ENCODE results near the gene PHLPP1. TPM values are rescaled to one million over a fixed set of nuclear protein-coding genes. Genes with fewer than 3 reads are reported as not detected.

PHLPP1 gene
- total RNA-seq, 2 experiments from 2014 or later = 6.8 to 7.1 TPM

DNA sequence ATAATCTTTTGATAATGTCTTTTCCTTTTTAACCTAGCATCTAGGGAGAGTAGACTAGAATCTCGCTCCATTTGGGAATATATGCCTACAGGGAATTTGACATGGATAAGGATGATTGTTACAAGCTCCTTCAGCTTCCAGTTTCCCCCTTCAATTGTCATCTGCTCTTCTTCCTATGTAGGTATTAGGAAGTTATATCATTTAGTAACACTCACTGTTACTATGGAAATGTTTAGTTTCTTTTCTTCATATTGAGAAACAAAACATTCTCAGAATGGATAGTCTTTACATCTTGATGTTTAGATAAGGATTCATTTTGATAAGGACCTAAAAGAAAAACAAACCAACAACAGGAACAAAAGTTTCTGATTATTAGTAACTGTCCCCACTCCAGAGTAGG, 127.6 kb downstream of the PHLPP1 start:
- Mint-ChIP-seq H3K27ac (no peak overlapping the region), H3K27me3 (no peaks in the 10 kb centered on the region), H3K4me3 (no peak overlapping the region), H3K4me1 (ENCODE audit: low read depth) (no peaks in the 10 kb centered on the region), H3K36me3 (ENCODE audit: low read depth) (no peaks in the 10 kb centered on the region), H3K9me3 (no peaks in the 10 kb centered on the region)
- TF ChIP-seq, protein P1, sequence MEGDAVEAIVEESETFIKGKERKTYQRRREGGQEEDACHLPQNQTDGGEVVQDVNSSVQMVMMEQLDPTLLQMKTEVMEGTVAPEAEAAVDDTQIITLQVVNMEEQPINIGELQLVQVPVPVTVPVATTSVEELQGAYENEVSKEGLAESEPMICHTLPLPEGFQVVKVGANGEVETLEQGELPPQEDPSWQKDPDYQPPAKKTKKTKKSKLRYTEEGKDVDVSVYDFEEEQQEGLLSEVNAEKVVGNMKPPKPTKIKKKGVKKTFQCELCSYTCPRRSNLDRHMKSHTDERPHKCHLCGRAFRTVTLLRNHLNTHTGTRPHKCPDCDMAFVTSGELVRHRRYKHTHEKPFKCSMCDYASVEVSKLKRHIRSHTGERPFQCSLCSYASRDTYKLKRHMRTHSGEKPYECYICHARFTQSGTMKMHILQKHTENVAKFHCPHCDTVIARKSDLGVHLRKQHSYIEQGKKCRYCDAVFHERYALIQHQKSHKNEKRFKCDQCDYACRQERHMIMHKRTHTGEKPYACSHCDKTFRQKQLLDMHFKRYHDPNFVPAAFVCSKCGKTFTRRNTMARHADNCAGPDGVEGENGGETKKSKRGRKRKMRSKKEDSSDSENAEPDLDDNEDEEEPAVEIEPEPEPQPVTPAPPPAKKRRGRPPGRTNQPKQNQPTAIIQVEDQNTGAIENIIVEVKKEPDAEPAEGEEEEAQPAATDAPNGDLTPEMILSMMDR (IDR thresholded peaks at IDR 0.05) = no peak
- Histone ChIP-seq H3K4me1 (ENCODE audit: insufficient read depth, low read length) (peaks cover 3% of the 10 kb centered on the region), H3K9me3 (ENCODE audit: control insufficient read depth in 1 of 2, insufficient read depth in 1 of 2, low read length in 2 of 2) (no peaks in the 10 kb centered on the region), H3K27ac (ENCODE audit: low read depth in 1 of 2, low read length in 2 of 2) (no peak overlapping the region), H3K4me3 (ENCODE audit: low read length) (no peak overlapping the region), H3K27me3 (ENCODE audit: control insufficient read depth in 1 of 2, insufficient read depth in 2 of 2, low read length in 2 of 2) (no peaks in the 10 kb centered on the region), H3K36me3 (ENCODE audit: insufficient read depth, low read length) (no peaks in the 10 kb centered on the region)
- DNase-seq (no peak), ATAC-seq (ENCODE audit: poor library complexity) (no peak)
- ChIA-PET POLR2A (no interaction called here), CTCF (no interaction called here)
- intact Hi-C loops (cut with DNase I, micrococcal nuclease) = no loop called here

DNA sequence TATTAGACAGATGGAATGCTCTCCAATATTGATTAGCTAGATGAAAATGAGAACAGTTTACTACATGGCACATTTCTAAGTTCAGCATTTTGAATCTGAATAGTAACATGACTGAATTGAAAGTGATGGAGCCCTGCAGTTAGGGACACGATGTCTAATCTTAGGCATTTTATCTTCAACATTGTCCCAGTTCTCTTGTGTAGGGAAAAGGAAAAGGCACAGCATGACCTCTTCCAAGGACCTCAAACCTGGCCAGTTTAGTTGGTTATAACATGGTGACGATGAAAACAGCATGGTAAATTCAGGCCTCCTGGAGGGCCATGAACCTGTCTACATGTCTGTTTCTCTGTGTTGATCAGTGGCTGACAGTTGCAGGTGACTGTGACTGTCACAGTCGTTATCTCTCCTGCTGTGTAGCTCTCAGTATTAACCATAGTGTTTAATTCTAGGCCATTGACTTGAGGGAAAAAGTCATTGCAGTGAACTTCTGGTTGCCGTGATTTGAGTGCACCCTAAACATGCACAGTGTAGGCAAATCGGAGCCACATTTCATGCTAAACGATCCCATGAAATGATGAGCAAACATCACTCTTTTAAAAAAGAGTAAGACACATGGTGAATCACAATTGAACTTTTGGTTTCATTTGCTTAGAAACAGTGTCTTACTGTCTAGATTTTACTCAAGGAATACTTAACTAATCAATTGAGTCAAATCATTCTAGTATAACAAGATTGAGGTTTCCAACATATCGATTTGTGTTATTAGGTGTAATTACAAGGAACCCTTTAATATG, 129.7 kb downstream of the PHLPP1 start:
- ATAC-seq (ENCODE audit: poor library complexity) (no peak), DNase-seq (no peak)
- Histone ChIP-seq H3K27ac (ENCODE audit: low read depth in 1 of 2, low read length in 2 of 2) (no peak overlapping the region), H3K4me1 (ENCODE audit: insufficient read depth, low read length) (peaks cover 3% of the 10 kb centered on the region), H3K27me3 (ENCODE audit: control insufficient read depth in 1 of 2, insufficient read depth in 2 of 2, low read length in 2 of 2) (no peaks in the 10 kb centered on the region), H3K36me3 (ENCODE audit: insufficient read depth, low read length) (no peaks in the 10 kb centered on the region), H3K4me3 (ENCODE audit: low read length) (peak overlapping the region; percentile 3), H3K9me3 (ENCODE audit: control insufficient read depth in 1 of 2, insufficient read depth in 1 of 2, low read length in 2 of 2) (no peaks in the 10 kb centered on the region)
- Mint-ChIP-seq H3K36me3 (ENCODE audit: low read depth) (no peaks in the 10 kb centered on the region), H3K4me3 (no peak overlapping the region), H3K4me1 (ENCODE audit: low read depth) (no peaks in the 10 kb centered on the region), H3K27ac (no peak overlapping the region), H3K9me3 (no peaks in the 10 kb centered on the region), H3K27me3 (no peaks in the 10 kb centered on the region)
- ChIA-PET CTCF (no interaction called here), POLR2A (no interaction called here)
- intact Hi-C loops (cut with DNase I, micrococcal nuclease) = no loop called here
- TF ChIP-seq, protein P1 (IDR thresholded peaks at IDR 0.05) = no peak

DNA sequence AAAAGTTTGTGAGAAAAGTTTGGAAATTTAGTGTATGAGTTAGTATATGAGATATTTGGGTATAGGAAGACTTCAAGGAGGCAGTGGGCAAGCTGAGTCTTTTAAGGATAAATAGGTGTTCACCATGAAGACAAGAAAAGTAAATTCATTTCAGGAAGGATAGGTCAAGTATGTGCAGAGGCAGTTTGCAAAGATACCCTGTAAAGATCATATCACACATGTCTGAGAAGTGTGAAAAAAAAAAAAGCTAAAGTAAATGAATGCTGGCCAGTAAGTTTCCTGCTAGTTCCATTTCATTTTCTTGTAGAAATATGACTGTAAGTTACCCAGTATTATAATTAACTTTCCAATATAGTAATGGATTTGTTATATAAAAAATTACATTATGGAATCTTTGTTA, 131.0 kb downstream of the PHLPP1 start:
- ATAC-seq (ENCODE audit: poor library complexity) = no peak
- POLR2A ChIA-PET = no interaction called here
- no peaks in the 10 kb centered on the region for H3K4me1 Mint-ChIP-seq (ENCODE audit: low read depth)

More for the DNA sequence above, 131.0 kb downstream of the PHLPP1 start:
- TF ChIP-seq, protein P1 (IDR thresholded peaks at IDR 0.05) = no peak
- Mint-ChIP-seq H3K9me3 (no peaks in the 10 kb centered on the region), H3K27ac (no peak overlapping the region), H3K4me3 (no peak overlapping the region), H3K27me3 (no peaks in the 10 kb centered on the region), H3K36me3 (ENCODE audit: low read depth) (no peaks in the 10 kb centered on the region)
- H3K4me1 ChIP-seq (ENCODE audit: insufficient read depth, low read length) = peaks cover 3% of the 10 kb centered on the region
- intact Hi-C loops (cut with DNase I, micrococcal nuclease) = no loop called here
- DNase-seq = no peak
- no peak overlapping the region for H3K4me3 ChIP-seq (ENCODE audit: low read length)
- no peaks in the 10 kb centered on the region for H3K36me3 ChIP-seq (ENCODE audit: insufficient read depth, low read length)
- H3K27ac ChIP-seq (ENCODE audit: low read depth in 1 of 2, low read length in 2 of 2) = no peak overlapping the region
- H3K9me3 ChIP-seq (ENCODE audit: control insufficient read depth in 1 of 2, insufficient read depth in 1 of 2, low read length in 2 of 2) = no peaks in the 10 kb centered on the region
- no peaks in the 10 kb centered on the region for H3K27me3 ChIP-seq (ENCODE audit: control insufficient read depth in 1 of 2, insufficient read depth in 2 of 2, low read length in 2 of 2)
- CTCF ChIA-PET = no interaction called here
